ENCODE measurements around the gene PNPLA3. TPM values are rescaled to one million over a fixed set of nuclear protein-coding genes. Genes with fewer than 3 reads are reported as not detected.

PNPLA3 gene
- total RNA-seq, 1 donor from 2014 or later: 5.9 TPM

- no peak for DNase-seq (ENCODE audit: extremely low spot score, unreplicated experiment)
- TF ChIP-seq CTCF (conservative IDR thresholded peaks at IDR 0.05): no peak
- Mint-ChIP-seq H3K4me3 (no peak overlapping the region), H3K9me3 (no peaks in the 10 kb centered on the region), H3K27ac (no peak overlapping the region), H3K27me3 (no peaks in the 10 kb centered on the region), H3K36me3 (no peaks in the 10 kb centered on the region), H3K4me1 (ENCODE audit: unreplicated experiment) (peaks cover 14% of the 10 kb centered on the region)
Measured at GRCh38 chr22:43926349-43926710, 2.7 kb downstream of the PNPLA3 start.

GRCh38 chr22:43928468-43928867, 4.9 kb downstream of the PNPLA3 start:
- Mint-ChIP-seq H3K9me3 (no peaks in the 10 kb centered on the region), H3K4me3 (no peak overlapping the region), H3K4me1 (ENCODE audit: unreplicated experiment) (peaks cover 9% of the 10 kb centered on the region), H3K27ac (no peak overlapping the region), H3K36me3 (no peaks in the 10 kb centered on the region), H3K27me3 (no peaks in the 10 kb centered on the region)
- DNase-seq (ENCODE audit: extremely low spot score, unreplicated experiment): no peak
- TF ChIP-seq CTCF (conservative IDR thresholded peaks at IDR 0.05): no peak

- DNase-seq (ENCODE audit: extremely low spot score, unreplicated experiment): no peak
- no peak overlapping the region for H3K4me3 Mint-ChIP-seq
- no peak for TF ChIP-seq CTCF (conservative IDR thresholded peaks at IDR 0.05)
- H3K27ac Mint-ChIP-seq: no peak overlapping the region
- no peaks in the 10 kb centered on the region for H3K36me3 Mint-ChIP-seq
- H3K4me1 Mint-ChIP-seq (ENCODE audit: unreplicated experiment): peaks cover 9% of the 10 kb centered on the region
- H3K9me3 Mint-ChIP-seq: no peaks in the 10 kb centered on the region
- H3K27me3 Mint-ChIP-seq: no peaks in the 10 kb centered on the region
Measured at GRCh38 chr22:43928908-43929307, 5.3 kb downstream of the PNPLA3 start.

- H3K36me3 Mint-ChIP-seq: no peaks in the 10 kb centered on the region
- no peaks in the 10 kb centered on the region for H3K27me3 Mint-ChIP-seq
- no peak for TF ChIP-seq CTCF (conservative IDR thresholded peaks at IDR 0.05)
- no peaks in the 10 kb centered on the region for H3K4me1 Mint-ChIP-seq (ENCODE audit: unreplicated experiment)
- no peaks in the 10 kb centered on the region for H3K9me3 Mint-ChIP-seq
- DNase-seq (ENCODE audit: extremely low spot score, unreplicated experiment): no peak
- no peak overlapping the region for H3K4me3 Mint-ChIP-seq
- H3K27ac Mint-ChIP-seq: no peak overlapping the region
Measured at GRCh38 chr22:43931771-43932170, 8.2 kb downstream of the PNPLA3 start.

GRCh38 chr22:43941449-43941848, 17.8 kb downstream of the PNPLA3 start:
- Mint-ChIP-seq H3K27me3 (no peaks in the 10 kb centered on the region), H3K9me3 (no peaks in the 10 kb centered on the region), H3K36me3 (peaks cover 9% of the 10 kb centered on the region), H3K27ac (no peak overlapping the region), H3K4me3 (no peak overlapping the region), H3K4me1 (ENCODE audit: unreplicated experiment) (no peaks in the 10 kb centered on the region)
- no peak for TF ChIP-seq CTCF (conservative IDR thresholded peaks at IDR 0.05)
- DNase-seq (ENCODE audit: extremely low spot score, unreplicated experiment): no peak
